ENCODE data around the gene TSPAN5.
A peak's percentile ranks its signal among the peaks of the same experiment; 100 is the strongest.

The TSPAN5 gene

GRCh38 chr4:98514741-98515469 is 143.5 kb downstream of the TSPAN5 start:
- ATAC-seq, result no peak

- no peak for ATAC-seq
These were observed 145.5 kb downstream of the TSPAN5 start for GRCh38 chr4:98512918-98513317.

- peak; percentile 72 to 80 for ATAC-seq
These were observed 147.5 kb downstream of the TSPAN5 start for GRCh38 chr4:98510757-98511517.

- ATAC-seq, result no peak
These were observed 148.1 kb downstream of the TSPAN5 start for GRCh38 chr4:98510340-98510739.

GRCh38 chr4:98509721-98510120 is 148.7 kb downstream of the TSPAN5 start:
- no peak for ATAC-seq

- no peak for ATAC-seq
These were observed 149.4 kb downstream of the TSPAN5 start for GRCh38 chr4:98508829-98509598.

- no peak for ATAC-seq
These were observed 150.2 kb downstream of the TSPAN5 start for GRCh38 chr4:98508248-98508647.

GRCh38 chr4:98507299-98507698 is 151.1 kb downstream of the TSPAN5 start:
- ATAC-seq, result no peak

GRCh38 chr4:98506462-98507132 is 151.8 kb downstream of the TSPAN5 start:
- no peak for ATAC-seq

GRCh38 chr4:98505992-98506391 is 152.4 kb downstream of the TSPAN5 start:
- ATAC-seq, result no peak

- ATAC-seq, result no peak
These were observed 154.3 kb downstream of the TSPAN5 start for GRCh38 chr4:98504091-98504490.

GRCh38 chr4:98503676-98504075 is 154.7 kb downstream of the TSPAN5 start:
- no peak for ATAC-seq

GRCh38 chr4:98502624-98503023 is 155.8 kb downstream of the TSPAN5 start:
- no peak for ATAC-seq

GRCh38 chr4:98502031-98502430 is 156.4 kb downstream of the TSPAN5 start:
- ATAC-seq, result no peak

- no peak for ATAC-seq
These were observed 157.0 kb downstream of the TSPAN5 start for GRCh38 chr4:98501383-98501782.

- ATAC-seq, result no peak
These were observed 159.6 kb downstream of the TSPAN5 start for GRCh38 chr4:98498774-98499173.

- ATAC-seq, result no peak
These were observed 162.1 kb downstream of the TSPAN5 start for GRCh38 chr4:98496152-98496845.

- ATAC-seq, result peak; percentile 24 to 35
These were observed 165.1 kb downstream of the TSPAN5 start for GRCh38 chr4:98493296-98493695.

- ATAC-seq, result no peak
These were observed 166.4 kb downstream of the TSPAN5 start for GRCh38 chr4:98491899-98492559.

GRCh38 chr4:98490251-98490650 is 168.2 kb downstream of the TSPAN5 start:
- ATAC-seq, result no peak

- ATAC-seq, result peak; percentile 28 to 47
These were observed 172.5 kb downstream of the TSPAN5 start for GRCh38 chr4:98485816-98486345.
